Left renal cortex interstitium (tissue), 4 donors: ENCODE data around the gene KRI1. TPM values are rescaled to one million over a fixed set of nuclear protein-coding genes. Genes with fewer than 3 reads are reported as not detected.

ENCODE experiments used
- DNase-seq, 4 donors: peaks; one replicate each; pipeline ENCODE4 v3.0.0-alpha.2; 2013; ENCODE audit warnings: low read depth in 4 of 4, low spot score in 2 of 4, missing footprints in 1 of 4
- polyA plus RNA-seq, 4 donors: library from polyadenylated mRNA; unstranded; fragments of 120-200 nt; gene quantifications; one replicate each; pipeline ENCODE4 v1.2.1, GENCODE V29; 2013; ENCODE audit not compliant: insufficient read length in 4 of 4

KRI1 gene
- 10 to 100 TPM; 33.4 to 47.2 (median 37.2) TPM for polyA plus RNA-seq

DNA sequence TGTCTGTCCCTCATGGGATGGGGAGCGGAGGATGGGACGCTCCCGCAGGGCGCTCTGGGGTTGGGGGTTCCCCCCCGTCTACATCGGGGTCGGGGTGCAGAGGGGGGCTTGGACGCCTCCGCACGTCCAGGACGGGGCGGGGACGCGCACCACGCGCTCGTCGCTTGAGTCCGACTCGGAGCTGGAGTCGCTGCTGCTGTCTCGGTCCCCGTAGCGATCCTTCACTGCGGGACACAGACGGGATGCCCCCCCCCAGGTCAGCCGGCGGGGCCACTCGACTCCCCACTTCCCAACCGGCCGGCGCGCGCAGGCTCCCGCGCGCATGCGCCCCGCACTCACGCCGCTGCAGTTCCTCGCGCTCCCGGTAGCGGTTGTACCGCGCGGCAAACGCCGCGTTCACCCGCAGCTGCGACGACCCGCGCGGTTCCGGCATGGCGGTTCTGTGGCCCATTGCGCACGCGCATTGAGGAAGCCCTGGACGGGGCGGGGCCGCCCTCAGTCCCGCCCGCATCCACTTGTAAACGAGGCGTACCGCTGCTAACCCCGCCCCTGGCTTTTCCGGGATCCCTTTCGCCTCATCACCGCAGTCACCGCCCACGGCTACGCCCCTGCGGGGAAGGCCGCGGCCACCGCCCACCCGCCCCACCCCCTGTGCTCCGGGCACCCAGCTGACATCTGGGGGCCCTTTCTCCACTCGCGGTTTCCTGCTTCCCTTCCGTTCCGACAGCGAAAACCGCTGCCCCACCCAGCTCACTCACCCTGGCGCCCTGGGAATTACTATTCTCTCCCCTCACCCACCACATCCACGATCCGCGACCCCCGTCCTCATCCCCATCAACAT, at the start of gene KRI1:
KRI1 (minus strand) TSS at position 444 of the 841 bp plus-strand sequence; CDS start at position 433, 11 bp downstream.
- DNase-seq, result peak in 3 of 4 donors; percentile 89 to 93 (median 92)

DNA sequence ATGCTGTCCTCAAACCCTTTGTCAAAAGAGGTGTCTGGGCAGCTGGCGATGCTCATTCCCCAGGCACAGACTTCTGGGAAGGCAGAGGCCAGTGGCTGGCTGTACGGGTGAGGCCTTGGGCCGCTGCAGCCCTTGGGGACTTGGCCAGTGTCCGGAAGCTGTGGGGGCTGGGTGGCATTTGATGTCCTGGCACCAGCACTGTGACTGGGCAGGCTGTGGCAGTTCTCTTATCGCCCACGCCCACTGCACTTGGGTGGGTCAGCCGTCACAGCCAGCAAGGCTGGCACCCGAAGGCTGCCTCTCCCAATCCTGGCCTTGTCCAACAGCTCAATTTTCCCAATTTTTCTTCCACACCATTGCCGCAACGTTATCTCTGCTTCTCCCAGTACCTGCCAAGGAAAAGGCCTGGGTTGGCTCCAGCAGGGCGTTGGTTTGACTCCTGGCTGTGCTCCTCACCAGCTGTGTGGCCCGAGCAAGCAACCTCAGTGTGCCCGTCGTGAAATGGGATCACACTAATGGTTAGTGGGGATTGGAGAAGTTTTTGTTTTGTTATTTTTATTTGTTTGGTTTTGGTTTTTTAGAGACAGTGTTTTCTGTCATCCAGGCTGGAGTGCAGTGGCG, 46.8 kb upstream of the KRI1 start:
- no peak for DNase-seq

DNA sequence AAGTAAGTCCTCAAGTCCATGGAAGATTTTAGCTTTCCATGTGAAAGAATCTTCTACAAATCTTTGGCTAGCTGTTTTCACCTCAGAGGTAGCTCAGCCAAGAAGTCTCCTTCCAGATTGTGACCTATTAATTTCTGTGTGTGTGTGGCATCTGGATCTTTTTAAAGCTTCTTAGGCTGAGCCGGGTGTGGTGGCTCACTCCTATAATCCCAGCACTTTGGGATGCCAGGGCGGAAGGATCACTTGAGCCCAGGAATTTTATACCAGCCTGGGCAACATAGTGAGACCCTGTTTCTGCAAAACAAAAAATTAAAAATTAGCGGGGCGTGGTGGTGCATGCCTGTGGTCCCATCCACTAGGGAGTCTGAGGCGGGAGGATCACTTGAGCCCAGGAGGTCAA, 46.1 kb upstream of the KRI1 start:
- no peak for DNase-seq

DNA sequence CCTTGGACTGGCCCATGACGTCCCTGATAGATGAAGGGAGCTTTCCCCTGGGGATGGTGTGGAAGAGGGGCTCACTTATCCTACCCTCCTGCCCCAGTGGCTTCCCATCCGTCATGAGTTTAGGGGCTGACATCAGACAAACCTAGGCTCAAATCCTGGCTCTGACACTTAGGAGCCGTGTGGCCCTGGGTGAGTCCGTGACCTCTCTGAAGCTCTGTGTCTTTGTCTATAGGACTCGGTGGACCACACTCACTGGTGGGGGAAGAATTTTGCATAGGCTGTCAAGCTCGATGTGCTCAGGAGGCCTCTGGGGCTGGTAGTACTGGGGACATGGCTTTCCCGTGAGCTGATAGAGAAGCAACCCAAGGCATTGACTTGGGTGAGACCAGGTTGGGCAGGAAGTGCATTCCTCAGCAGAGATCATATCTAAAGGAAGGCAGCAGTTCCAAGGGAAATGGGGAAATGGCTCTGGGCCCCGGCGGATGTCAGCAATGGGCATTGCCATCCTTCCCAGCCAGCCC, 38.7 kb upstream of the KRI1 start:
- DNase-seq, result no peak

DNA sequence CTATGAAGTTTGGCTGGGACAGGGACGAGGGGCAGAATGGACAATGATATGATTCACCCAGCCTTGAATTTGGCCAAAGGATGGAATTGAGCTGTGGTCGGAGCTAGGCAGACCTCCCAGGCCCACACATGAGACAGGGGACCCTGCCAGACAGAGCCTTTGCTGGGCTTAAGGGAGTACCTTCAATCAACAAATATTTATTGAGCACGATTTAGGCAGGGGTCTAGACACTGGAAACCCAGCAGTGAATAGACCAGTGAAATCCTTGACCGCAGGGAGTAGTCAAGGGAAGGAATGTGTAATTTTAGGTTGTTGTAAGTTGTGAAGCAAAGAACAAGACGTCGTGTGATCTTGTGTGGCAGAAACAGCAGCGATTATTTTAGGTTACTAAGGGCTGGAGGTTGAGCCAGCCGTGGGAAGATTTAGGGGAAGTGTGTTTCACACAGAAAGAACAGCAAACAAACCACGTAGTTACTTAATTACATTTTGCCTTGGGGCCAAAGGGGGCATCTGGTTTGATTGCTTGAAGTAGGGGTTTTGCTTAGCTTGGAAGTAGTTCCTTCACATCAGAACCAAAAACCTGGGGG, 38.2 kb upstream of the KRI1 start:
- DNase-seq, result no peak

DNA sequence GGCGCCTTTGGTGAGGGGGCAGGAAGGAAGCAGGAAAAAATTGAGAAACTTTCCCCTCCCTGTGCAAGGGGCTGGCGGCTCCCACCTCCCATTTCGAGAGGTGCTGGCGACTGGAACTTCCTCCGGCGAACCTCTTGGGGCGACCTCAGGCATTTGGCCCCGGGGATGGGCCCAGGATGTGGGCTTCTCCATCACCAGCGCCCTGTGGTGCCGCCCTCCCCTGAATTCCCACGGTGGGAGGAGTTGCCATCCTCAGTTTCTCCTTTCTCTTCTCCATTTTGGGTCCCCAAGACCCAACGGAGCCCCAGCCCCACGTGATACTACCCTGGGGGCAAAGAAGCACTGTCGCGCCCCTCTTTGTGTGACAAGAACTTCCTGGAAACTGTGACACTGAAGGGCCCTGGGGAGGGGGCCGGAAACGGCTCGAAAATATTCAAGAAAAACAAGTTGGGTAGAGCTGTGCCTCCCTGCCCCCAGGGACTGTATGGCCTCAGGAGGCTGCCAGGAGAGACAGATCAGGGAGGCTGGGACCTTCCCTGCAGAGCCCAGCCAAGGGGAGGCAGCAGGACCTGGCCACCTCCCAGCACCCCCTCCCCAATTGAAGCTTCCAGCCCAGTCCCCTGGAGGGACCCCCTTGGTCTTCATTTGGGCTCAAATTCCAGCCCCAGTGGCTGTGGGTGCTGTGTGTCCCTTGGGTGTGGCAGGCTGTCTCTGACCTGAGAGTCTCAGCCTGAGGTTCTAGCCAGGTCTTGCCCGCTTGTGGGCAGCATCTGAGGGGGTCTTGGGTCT, 37.5 kb upstream of the KRI1 start:
- DNase-seq, result no peak

DNA sequence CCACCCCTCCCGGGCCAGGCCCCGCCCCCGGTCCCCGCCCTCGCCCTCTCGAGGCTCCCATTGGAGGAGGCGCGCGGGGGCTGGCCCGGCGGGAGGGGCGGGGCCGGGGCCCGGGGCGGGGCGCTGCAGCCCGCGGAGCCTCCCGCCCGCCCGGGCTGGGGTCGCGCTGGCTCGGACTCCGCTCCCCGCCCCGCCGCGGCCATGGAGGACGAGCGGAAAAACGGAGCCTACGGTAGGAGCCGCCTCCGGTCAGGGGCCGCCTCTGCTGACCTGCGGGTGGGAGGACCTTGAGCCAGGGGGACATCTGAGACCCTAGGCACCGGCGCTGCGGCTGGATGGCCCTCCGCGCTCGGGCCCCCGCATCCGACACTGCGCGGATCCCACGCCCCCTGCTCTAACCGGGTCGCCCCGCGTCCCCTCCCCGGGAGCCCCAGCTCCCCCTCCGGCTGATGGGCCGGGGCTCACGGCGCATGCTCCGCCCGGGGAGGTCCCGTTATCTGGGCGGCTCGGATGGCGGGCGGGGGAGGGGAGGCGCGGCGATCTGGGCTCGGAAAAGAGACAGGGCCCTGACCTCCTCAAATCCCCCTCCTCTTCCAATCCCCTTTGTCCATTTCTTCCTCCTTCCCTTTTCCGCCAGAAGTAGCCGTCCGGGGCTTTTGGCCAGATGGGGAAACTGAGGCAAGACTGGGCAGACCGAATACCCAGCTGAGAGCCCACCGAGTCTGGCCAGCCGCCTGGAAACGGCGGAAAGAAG, 36.7 kb upstream of the KRI1 start:
- peak in 2 of 4 donors; percentile 37 to 59 for DNase-seq

DNA sequence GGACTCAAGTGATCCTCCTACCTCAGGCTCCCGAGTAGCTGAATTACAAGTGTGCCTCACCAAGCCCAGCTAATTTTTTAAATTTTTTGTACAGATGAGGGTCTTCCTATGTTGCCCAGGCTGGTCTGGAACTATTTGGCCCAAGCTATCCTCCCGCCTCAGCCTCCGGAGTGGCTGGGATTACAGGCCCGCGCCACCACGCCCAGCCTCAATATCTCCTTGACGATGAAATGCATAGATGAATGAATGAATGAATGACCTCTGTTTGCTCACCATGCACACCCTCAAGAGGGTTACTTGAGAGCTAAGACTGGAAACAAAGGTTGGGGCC, 36.2 kb upstream of the KRI1 start:
- DNase-seq, result no peak

DNA sequence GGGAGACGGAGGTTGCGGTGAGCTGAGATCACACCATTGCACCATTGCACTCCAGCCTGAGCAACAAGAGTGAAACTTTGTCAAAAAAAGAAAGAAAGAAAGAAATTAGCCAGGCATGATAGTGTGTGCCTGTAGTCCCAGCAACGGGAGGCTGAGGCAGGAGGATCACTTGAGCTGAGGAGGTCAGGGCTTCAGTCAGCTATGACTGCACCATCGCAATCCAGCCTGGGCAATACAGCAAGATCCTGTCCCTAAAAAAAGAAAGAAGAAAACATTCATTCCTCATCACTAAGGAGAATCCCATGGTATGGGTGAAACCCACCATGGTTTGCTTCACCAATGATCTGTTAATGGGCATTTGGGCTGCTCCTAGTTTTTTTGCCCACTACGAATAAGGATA, 34.3 kb upstream of the KRI1 start:
- DNase-seq, result no peak

DNA sequence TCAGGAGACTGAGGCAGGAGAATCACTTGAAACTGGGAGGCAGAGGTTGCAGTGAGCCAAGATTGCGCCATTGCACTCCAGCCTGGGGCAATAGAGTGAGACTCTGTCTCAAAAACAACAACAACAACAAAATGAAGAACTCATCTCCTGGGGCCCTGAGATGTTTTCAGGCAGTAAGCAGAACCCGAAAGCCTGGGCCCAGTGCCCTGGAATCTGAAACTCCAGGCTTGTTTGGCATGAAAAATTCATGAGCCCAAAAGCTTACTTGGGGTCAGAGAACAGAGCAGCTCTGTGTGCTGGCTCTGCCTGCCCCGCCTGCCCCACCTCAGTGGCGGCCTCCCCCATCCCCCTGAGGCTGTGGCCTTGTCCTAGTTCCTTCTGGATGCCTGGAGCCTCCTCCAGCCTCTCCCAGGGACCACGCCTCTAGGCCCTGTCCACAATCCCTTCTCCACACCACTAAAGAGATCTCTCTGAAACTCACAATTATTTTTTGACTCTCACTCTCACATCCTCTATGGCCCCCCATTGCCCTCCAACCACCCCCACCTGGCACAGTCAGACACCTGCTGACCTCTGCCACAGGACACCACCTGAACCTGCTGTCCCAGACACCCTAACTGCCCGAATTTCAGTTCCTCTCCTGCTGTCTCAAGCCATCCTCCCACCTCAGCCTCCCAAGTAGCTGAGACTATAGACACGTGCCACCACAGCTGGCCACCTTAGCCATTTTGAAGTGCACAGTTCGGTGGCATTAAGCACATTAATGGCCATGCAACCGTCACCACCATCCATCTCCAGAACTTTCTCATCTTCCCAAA, 28.2 kb upstream of the KRI1 start:
- DNase-seq, result no peak

DNA sequence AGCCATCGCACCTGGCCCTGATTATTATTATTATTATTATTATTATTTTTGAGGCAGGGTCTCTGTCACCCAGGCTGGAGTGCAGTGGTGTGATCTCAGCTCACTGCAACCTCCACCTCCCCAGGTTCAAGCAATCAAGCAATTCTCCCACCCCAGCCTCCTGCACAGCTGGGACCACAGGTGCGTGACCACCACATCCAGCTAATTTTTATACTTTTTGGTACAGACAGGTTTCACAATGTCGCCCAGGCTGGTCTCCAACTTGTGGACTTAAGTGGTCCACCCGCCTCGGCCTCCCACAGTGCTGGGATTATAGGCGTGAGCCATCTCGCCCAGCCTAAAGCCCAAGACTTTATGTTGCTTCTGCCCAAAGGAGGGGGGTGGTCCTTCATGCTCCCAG, 27.3 kb upstream of the KRI1 start:
- no peak for DNase-seq

DNA sequence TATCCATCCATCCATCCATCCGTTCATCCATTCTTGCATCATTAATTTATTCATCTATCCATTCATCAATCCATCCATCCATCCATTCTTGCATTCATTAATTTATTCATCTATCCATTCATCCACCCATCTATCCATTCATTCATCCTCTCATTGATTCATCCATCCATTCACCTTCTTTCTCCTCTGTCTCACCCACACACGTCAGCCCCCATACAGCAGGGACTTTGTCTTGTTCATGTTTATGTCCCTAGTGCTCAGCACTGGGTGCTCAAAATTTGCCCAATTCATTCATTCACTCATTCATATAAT, 22.0 kb upstream of the KRI1 start:
- DNase-seq, result no peak

DNA sequence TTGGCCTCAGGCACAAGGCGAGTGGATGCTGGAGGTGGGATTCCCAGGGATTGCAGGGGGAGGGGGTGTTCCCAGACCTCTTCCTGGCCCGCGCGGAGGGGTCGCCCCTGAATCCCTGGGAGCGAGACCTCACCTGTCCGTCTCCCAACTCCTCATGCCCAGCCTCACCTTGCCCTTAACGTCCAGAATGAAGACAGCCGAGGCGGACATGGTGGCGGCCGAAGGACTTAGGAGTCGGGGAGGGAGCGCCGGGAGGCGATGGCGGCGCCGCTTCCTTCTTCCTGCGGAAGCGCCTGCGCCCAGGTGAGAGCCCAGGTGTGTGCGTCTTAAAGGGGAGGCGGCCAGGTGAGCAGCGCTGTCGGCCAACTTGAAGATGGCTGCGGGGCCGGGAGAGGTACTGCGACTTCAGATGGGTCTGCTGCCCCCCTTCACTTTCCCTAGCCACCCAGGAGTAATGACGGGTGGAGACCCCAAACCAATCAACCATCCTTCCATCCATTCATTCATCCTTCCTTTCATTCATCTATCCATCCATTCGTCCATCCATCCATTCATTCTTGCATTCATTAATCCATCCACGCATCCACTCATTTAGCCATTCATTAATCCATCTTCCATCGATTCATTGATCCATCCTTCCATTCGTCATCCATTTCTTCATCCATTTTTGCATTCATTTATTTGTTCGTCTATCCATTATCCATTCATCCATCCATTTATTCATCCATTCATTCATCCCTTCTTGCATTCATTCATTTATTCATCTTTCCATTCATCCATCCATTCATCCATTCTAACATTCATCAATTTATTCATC, 21.4 kb upstream of the KRI1 start, which contains the start of gene AP1M2:
AP1M2 (minus strand) TSS at position 291 of the 817 bp plus-strand sequence; CDS start at position 210, 81 bp downstream.
- DNase-seq, result no peak

DNA sequence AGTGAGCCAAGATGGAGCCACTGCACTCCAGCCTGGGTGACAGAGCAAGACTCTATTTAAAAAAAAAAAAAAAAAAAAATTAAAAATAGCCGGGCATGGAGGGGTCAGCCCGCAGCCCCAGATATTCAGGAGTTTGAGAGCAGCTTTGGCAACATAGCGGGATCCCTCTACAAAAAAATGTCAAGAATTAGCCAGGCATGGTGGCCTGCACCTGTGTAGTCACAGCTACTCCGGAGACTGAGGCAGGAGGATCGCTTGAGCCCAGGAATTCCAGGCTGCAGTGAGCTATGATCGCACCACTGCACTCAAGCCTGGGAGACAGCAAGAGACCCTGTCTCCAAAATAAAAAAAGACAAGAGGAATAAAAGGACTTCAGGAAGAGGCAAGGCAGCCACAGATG, 20.6 kb upstream of the KRI1 start:
- no peak for DNase-seq

DNA sequence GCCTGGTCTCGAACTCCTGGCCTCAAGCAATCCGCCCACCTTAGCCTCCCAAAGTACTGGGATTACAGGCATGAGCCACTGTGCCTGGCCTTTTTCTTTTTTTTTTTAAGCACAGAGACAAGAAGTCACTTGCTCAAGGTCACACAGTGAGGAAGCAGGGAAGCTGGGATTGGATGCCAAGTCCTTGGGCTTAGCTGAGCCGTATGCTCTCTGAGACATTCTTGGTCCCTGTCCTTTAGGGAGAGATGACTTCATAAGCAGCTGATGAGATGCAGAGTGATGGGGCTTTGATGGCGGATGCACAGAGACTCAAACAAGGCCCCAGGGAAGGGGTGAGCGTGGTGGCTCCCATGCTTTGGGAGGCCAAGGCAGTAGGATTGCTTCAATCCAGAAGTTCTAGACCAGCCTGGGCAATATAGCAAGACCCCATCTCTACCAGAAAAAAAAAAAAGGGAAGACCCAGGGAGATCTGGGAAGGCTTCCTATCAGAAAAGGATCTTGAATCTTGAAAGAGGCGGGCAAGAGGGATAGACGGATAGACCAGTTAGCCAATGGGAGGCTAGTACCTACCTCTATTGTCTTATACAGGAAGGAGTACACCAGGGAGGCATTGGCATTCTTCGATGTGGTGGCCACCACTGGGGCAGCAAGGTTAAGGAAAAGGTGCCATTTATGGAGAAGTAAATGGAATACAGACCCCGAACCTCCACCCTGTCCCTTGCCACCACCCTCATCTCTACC, 17.4 kb upstream of the KRI1 start:
- no peak for DNase-seq

DNA sequence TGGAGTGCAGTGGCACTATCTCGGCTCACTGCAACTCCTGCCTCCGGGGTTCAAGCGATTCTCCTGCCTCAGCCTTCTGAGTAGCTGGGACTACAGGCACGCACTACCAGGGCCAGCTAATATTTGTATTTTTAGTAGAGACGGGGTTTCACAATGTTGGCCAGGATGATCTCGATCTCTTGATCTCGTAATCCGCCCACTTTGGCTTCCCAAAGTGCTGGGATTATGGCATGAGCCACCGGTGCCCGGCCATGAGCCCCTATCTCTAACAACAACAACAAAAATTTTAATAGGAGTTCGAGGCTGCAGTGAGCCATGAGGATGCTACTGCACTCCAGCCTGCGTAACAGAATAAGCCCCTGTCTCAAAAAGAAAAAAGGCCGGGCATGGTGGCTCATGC, 16.3 kb upstream of the KRI1 start:
- no peak for DNase-seq

DNA sequence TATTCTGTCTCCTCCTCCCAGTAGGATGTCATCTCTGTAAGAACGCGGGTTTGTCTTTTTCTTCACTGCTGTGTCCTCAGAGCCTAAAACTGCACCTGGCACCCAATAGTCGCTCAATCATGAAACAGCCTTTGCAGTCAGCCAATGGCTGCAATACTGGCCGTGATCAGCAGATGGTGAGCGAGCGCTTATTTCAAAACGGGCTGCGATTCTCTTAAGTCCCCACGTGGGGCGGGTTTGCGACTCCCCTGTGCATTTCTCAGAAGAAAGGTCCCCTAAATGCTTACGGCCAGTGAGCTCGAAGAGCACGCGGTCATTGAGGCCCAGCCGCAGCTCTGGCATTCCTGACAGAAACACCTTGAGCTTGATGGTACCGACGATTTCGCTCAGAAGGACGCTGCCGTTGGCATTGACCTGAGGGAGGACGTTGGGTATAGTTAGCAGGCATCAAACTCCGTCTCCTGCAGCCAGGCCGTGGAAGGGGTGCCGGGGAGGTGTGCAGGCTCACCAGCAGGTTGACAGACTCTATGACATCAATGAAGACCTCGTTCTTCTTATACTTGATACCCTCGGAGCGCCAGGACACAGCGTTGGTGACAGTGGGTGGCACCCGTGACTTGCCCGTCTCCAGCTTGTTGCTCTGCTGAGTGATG, 15.3 kb upstream of the KRI1 start:
- DNase-seq, result peak in 2 of 4 donors; percentile 75 to 88
